Gastroesophageal sphincter (tissue), 4 donors: ENCODE measurements around the gene DGKQ. TPM values are rescaled to one million over a fixed set of nuclear protein-coding genes. Genes with fewer than 3 reads are reported as not detected.

Experiments used
- ATAC-seq: fragments of 150-250 bp; one replicate; pipeline ENCODE4 v1.9.1; 2016; ENCODE audit warnings: mild to moderate bottlenecking, moderate library complexity
- H3K27ac ChIP-seq, 4 donors: fragments of 200-600 bp; sonication (generic) in 3 of 4; 1 replicate in 3 of 4; 2 replicates in 1 of 4; pipeline ENCODE4 v1.5.1; 2016 to 2019
- H3K27me3 ChIP-seq: fragments of 200-600 bp; sonication (generic); one replicate; pipeline ENCODE4 v1.5.1; 2019
- H3K36me3 ChIP-seq, 2 donors: fragments of 200-600 bp; sonication (generic); one replicate each; pipeline ENCODE4 v1.5.1; 2019; ENCODE audit warnings: control low read depth in 1 of 2
- H3K4me1 ChIP-seq, 3 donors: fragments of 200-600 bp; sonication (generic); 1 replicate in 2 of 3; 2 replicates in 1 of 3; pipeline ENCODE4 v1.5.1; 2016 to 2019; ENCODE audit warnings: control low read depth in 2 of 3
- H3K4me3 ChIP-seq, 2 donors: fragments of 200-600 bp; sonication (generic); one replicate each; pipeline ENCODE4 v1.5.1; 2019; ENCODE audit warnings: mild to moderate bottlenecking in 1 of 2, moderate library complexity in 1 of 2
- H3K9me3 ChIP-seq, 3 donors: fragments of 200-600 bp; sonication (generic); one replicate each; pipeline ENCODE4 v1.5.1; 2017 to 2019; ENCODE audit warnings: control low read depth in 2 of 3
- CTCF ChIP-seq, 4 experiments: fragments of 200-600 bp in 2 of 4; fragments of 450-650 bp in 2 of 4; sonication (generic) in 1 of 4; IDR thresholded peaks; one replicate each; pipeline ENCODE4 v1.5.1; 2017 to 2019; ENCODE audit warnings: antibody characterized with exemption in 4 of 4, mild to moderate bottlenecking in 2 of 4, moderate library complexity in 2 of 4
- EP300 ChIP-seq: sonication (generic); formaldehyde crosslinking; IDR thresholded peaks from one replicate; pipeline ENCODE4 v1.6.1; 2017; ENCODE audit warnings: antibody characterized with exemption, mild to moderate bottlenecking
- POLR2A ChIP-seq, 2 donors: fragments of 450-650 bp; IDR thresholded peaks; one replicate each; pipeline ENCODE4 v1.6.1; 2017; ENCODE audit warnings: antibody characterized with exemption in 2 of 2, mild to moderate bottlenecking in 2 of 2, moderate library complexity in 1 of 2
- POLR2AphosphoS5 ChIP-seq: sonication (generic); formaldehyde crosslinking; IDR thresholded peaks from one replicate; pipeline ENCODE4 v1.6.1; 2017; ENCODE audit warnings: antibody characterized with exemption
- WGBS, 2 donors: methylation state at CpG; one replicate each; pipeline ENCODE4 v1.1.5; 2018; ENCODE audit warnings: low coverage in 1 of 2; 5-methylcytosine and 5-hydroxymethylcytosine counted together
- total RNA-seq, 4 donors: library from RNA; depleted of rRNA; stranded (reverse); fragments of >200 nt; gene quantifications; one replicate each; pipeline ENCODE4 v1.1.0, GENCODE V29; 2016

The DGKQ gene
- total RNA-seq: 10 to 100 TPM in 2 of 4 donors, 1 to 10 TPM in 2; 7.5 to 13.5 (median 9.3) TPM

GRCh38 chr4:973431-974397, at the start of gene DGKQ:
Gene DGKQ, minus strand, starts transcription at chr4:973569. Its CDS starts 87 bp downstream, at chr4:973482.
- Histone ChIP-seq H3K27me3 (peaks cover 4% of the 10 kb centered on the region), H3K4me3 (peak within 1 kb of the TSS; percentile 71 to 83), H3K27ac (peak within 1 kb of the TSS in 3 of 4 donors; percentile 24 to 69 (median 41)), H3K36me3 (no peaks in the 10 kb centered on the region), H3K4me1 (peaks cover 6 to 36% (median 14%) of the 10 kb centered on the region in 3 donors), H3K9me3 (no peaks in the 10 kb centered on the region)
- ATAC-seq: peak; percentile 96
- TF ChIP-seq EP300: no peak
- no peak for TF ChIP-seq CTCF (IDR thresholded peaks at IDR 0.05)
- TF ChIP-seq POLR2A (IDR thresholded peaks at IDR 0.05): no peak
- TF ChIP-seq POLR2AphosphoS5: no peak
- WGBS, 2 donors: no CpG with 5 or more reads among the region's 123 CpGs

- Histone ChIP-seq H3K27me3 (peaks cover 5% of the 10 kb centered on the region), H3K4me1 (peaks cover 0 to 11% (median 0%) of the 10 kb centered on the region in 3 donors), H3K9me3 (no peaks in the 10 kb centered on the region), H3K27ac (no peak overlapping the region), H3K36me3 (peaks cover 0 to 29% of the 10 kb centered on the region in 2 donors), H3K4me3 (no peak overlapping the region)
- no peak for ATAC-seq
- TF ChIP-seq POLR2AphosphoS5: no peak
- TF ChIP-seq POLR2A (IDR thresholded peaks at IDR 0.05): no peak
- no peak for TF ChIP-seq CTCF (IDR thresholded peaks at IDR 0.05)
- no peak for TF ChIP-seq EP300
- WGBS, 2 donors: 80 to 100% methylated on average over 1 to 3 of the region's 19 CpGs
Observed at GRCh38 chr4:1022739-1023066, 49.3 kb upstream of the DGKQ start.

DNA sequence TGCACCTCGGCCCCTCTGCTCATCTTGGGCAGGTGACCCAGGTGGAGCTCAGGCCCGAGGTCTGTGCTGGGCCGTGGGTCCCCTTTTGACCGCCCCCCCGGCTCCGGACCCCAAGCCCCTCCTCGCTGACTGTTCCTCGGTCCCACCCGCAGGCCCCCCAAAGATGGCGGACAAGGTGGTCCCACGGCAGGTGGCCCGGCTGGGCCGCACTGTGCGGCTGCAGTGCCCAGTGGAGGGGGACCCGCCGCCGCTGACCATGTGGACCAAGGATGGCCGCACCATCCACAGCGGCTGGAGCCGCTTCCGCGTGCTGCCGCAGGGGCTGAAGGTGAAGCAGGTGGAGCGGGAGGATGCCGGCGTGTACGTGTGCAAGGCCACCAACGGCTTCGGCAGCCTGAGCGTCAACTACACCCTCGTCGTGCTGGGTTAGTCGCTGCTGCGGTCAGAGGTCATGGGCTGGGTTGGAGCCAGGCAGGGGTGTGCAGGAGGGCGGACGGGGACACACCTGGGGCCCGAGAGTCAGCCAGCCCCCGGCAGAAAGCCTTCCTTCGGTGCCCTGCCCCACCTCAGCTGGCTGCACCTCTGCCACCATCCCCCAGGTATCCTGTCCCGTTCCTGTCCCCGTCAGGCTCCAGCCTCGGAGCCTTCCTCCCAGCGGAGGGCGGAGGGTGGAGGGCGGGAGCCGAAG, 48.8 kb upstream of the DGKQ start:
- H3K36me3 ChIP-seq: peaks cover 0 to 29% of the 10 kb centered on the region in 2 donors
- no peaks in the 10 kb centered on the region for H3K9me3 ChIP-seq
- H3K27me3 ChIP-seq: no peaks in the 10 kb centered on the region
- WGBS, 2 donors: 84% methylated on average over 5 of the region's 46 CpGs; no CpG with 5 or more reads in 1 of the 2 donors
- H3K27ac ChIP-seq: no peak overlapping the region
- no peak for ATAC-seq
- H3K4me1 ChIP-seq: peaks cover 0 to 16% (median 0%) of the 10 kb centered on the region in 3 donors
- H3K4me3 ChIP-seq: no peak overlapping the region
- TF ChIP-seq EP300: no peak
- TF ChIP-seq POLR2AphosphoS5: no peak
- no peak for TF ChIP-seq CTCF (IDR thresholded peaks at IDR 0.05)
- no peak for TF ChIP-seq POLR2A (IDR thresholded peaks at IDR 0.05)

GRCh38 chr4:1021386-1022050, 48.1 kb upstream of the DGKQ start:
- H3K36me3 ChIP-seq: peaks cover 0 to 29% of the 10 kb centered on the region in 2 donors
- peaks cover 0 to 19% (median 0%) of the 10 kb centered on the region in 3 donors for H3K4me1 ChIP-seq
- no peak for TF ChIP-seq CTCF (IDR thresholded peaks at IDR 0.05)
- no peak for TF ChIP-seq EP300
- TF ChIP-seq POLR2AphosphoS5: no peak
- TF ChIP-seq POLR2A (IDR thresholded peaks at IDR 0.05): no peak
- no peaks in the 10 kb centered on the region for H3K27me3 ChIP-seq
- no peak overlapping the region for H3K4me3 ChIP-seq
- no peaks in the 10 kb centered on the region for H3K9me3 ChIP-seq
- 90% methylated on average over 2 of the region's 19 CpGs; no CpG with 5 or more reads in 1 of the 2 donors for WGBS, 2 donors
- no peak overlapping the region for H3K27ac ChIP-seq
- ATAC-seq: no peak
